Karpas-422 (cell line): ENCODE measurements around the gene VAMP8. TPM values are rescaled to one million over a fixed set of nuclear protein-coding genes. Genes with fewer than 3 reads are reported as not detected.
"Not testable (repeated sequence)": the region's sequence is repeated elsewhere in the genome, so short reads cannot be mapped to it uniquely, and the experiment has no call there.

ENCODE experiments used
- DNase-seq: peaks from one replicate; pipeline ENCODE4 v3.0.0-alpha.2; 2015
- H2AFZ ChIP-seq: fragments of 200-600 bp; sonication (generic); 2 replicates; pipeline ENCODE4 v1.6.1; 2014; ENCODE audit warnings: antibody characterized with exemption, low read length, mixed read lengths
- H3K27ac ChIP-seq: fragments of 200-600 bp; sonication (generic); 2 replicates; pipeline ENCODE4 v1.5.1; 2014; ENCODE audit warnings: mild to moderate bottlenecking, low read length, moderate library complexity
- H3K27me3 ChIP-seq: fragments of 200-600 bp; sonication (generic); 2 replicates; pipeline ENCODE4 v1.6.1; 2014; ENCODE audit warnings: low read length, mixed read lengths
- H3K36me3 ChIP-seq: fragments of 200-600 bp; sonication (generic); 2 replicates; pipeline ENCODE4 v1.6.1; 2014; ENCODE audit warnings: low read length, mixed read lengths; ENCODE audit not compliant: insufficient read depth
- H3K4me1 ChIP-seq: fragments of 200-600 bp; sonication (generic); 2 replicates; pipeline ENCODE4 v1.6.1; 2014; ENCODE audit warnings: mild to moderate bottlenecking, low read length, mixed read lengths
- H3K4me2 ChIP-seq: fragments of 200-600 bp; sonication (generic); 2 replicates; pipeline ENCODE4 v1.6.1; 2014; ENCODE audit warnings: low read length, low read depth, mild to moderate bottlenecking; ENCODE audit not compliant: poor library complexity, severe bottlenecking
- H3K4me3 ChIP-seq: fragments of 200-600 bp; sonication (generic); 2 replicates; pipeline ENCODE4 v1.5.1; 2014; ENCODE audit warnings: mild to moderate bottlenecking, antibody characterized with exemption, low read length, mixed read lengths
- H3K79me2 ChIP-seq: fragments of 200-600 bp; sonication (generic); 2 replicates; pipeline ENCODE4 v1.6.1; 2014; ENCODE audit warnings: mild to moderate bottlenecking, low read length, mixed read lengths
- H3K9ac ChIP-seq: fragments of 200-600 bp; sonication (generic); 2 replicates; pipeline ENCODE4 v1.6.0; 2014; ENCODE audit warnings: low read length
- H3K9me2 ChIP-seq: fragments of 200-600 bp; sonication (generic), shearing (Covaris generic); replicated peaks from 2 replicates; pipeline ENCODE4 v1.6.0; 2014; ENCODE audit warnings: mild to moderate bottlenecking, low read length, moderate library complexity; ENCODE audit not compliant: insufficient read depth
- H3K9me3 ChIP-seq: fragments of 300-700, 200-600 bp; sonication (generic); 2 replicates; pipeline ENCODE4 v1.6.1; 2014; ENCODE audit warnings: low read length, mixed read lengths
- H4K20me1 ChIP-seq: fragments of 200-600 bp; sonication (generic); 2 replicates; pipeline ENCODE4 v1.6.1; 2014; ENCODE audit warnings: mild to moderate bottlenecking, antibody characterized with exemption, low read length, low read depth; ENCODE audit not compliant: insufficient read depth
- total RNA-seq: library from RNA; depleted of rRNA; stranded (reverse); fragments of >200 nt; shearing (Covaris generic); gene quantifications from 2 replicates; pipeline ENCODE4 v1.2.3, GENCODE V29; 2014; ENCODE audit warnings: low replicate concordance

The VAMP8 gene
- total RNA-seq, 1 experiment from 2014 or later = 141 TPM

DNA sequence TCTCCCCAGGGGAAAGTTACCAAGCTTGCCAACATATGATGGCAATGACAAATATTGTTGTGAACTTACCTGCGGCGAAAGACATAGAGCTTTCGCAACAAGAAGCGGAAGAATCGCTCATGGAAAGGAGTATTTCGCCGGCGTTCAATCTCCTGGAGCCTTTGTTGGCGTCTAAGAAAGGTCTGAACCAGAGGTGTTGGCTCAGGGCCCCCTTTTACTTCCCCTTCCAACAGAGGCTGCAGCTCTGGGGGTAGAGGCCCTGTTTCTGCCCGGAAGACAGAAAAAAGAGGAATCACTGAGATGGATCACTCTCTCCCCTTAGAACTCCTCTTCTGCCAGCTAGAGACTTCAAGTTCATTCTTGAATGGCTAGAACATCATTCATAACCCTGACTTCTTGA, 26.9 kb upstream of the VAMP8 start:
- H3K4me1 ChIP-seq = peaks cover 5% of the 10 kb centered on the region
- H4K20me1 ChIP-seq = no peaks in the 10 kb centered on the region
- H3K27ac ChIP-seq = no peak overlapping the region
- H3K4me3 ChIP-seq = no peak overlapping the region
- H3K4me2 ChIP-seq = no peak overlapping the region
- H3K9ac ChIP-seq = no peak overlapping the region
- H3K79me2 ChIP-seq = no peaks in the 10 kb centered on the region
- H3K36me3 ChIP-seq = peaks cover 29% of the 10 kb centered on the region
- no peaks in the 10 kb centered on the region for H3K27me3 ChIP-seq
- H2AFZ ChIP-seq = no peak overlapping the region
- no peaks in the 10 kb centered on the region for H3K9me3 ChIP-seq
- no peak for DNase-seq
- no peaks in the 10 kb centered on the region for H3K9me2 ChIP-seq

DNA sequence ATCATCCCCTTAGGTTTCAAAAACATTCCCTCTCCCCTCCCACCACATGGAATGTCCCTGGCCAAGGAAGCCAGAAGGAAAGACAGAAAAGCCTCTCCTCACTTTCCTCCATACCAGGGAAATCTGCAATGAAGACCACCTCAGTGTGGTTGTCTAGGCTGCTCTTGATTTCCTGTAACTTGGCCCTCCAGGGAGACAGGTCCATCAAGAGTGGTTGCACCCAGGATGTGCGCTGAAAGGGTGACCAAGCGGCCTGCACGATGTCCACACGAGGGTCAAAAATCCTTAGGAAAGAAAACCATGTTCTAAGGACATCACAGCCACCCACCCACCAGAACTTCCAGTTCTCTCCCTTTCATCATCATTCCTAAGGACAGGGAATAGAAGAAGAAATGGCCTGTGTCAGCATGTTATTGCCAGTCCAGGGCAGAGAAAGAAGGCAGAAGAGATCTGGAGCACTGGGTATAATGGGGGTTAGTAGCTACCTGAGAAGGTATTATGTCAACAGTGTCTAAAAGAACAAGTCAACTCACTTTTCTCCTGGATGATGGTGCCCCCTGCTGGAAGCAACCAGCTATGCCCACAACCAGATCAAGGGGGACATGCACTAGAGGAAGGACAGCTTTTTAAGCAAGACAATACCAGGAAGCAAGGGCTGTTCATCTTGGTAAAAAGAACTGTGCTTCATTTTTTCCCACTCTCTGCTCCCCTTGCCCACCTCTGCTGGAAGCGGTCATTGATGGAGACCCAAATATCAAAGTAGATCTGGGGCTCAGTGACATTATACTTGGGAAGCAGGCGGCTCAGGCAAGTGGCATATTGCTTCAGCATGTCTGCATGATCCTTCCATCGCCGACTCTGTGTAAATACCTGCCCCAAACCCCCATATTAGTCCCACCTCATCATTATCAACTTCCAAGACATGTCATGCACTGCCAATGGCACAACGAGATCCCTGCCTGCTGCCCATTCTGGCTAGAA, 25.4 kb upstream of the VAMP8 start:
- Histone ChIP-seq H3K4me2 (no peak overlapping the region), H3K36me3 (peaks cover 25% of the 10 kb centered on the region; the same call in 1 of the 2 replicates), H3K9me2 (no peaks in the 10 kb centered on the region), H3K9ac (no peak overlapping the region), H3K4me3 (no peak overlapping the region), H3K4me1 (peaks cover 5% of the 10 kb centered on the region), H4K20me1 (no peaks in the 10 kb centered on the region), H2AFZ (no peak overlapping the region), H3K79me2 (no peaks in the 10 kb centered on the region), H3K27me3 (no peaks in the 10 kb centered on the region), H3K9me3 (no peaks in the 10 kb centered on the region), H3K27ac (no peak overlapping the region)
- peak; percentile 97 for DNase-seq

DNA sequence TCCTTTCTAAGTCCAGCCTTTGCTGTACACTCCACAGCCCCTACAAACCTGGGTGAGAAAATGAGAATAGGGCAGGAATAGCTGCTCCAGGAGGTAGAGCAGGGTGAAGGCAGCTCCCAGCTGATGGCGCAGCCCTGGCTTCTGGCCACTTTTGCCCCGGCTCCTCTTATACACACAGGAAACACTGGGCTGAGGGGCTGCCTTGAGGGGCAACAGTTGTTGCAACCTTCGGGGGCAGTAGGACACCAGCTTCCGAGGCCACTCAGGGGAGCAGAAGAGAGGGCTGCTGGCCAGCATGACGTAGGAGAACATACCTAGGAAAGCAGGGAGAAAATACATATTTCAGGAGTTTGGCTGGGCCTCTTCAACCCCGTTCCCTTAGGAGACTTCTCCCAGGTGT, 24.2 kb upstream of the VAMP8 start:
- Histone ChIP-seq H4K20me1 (no peaks in the 10 kb centered on the region), H3K9ac (no peak overlapping the region), H3K36me3 (peaks cover 27% of the 10 kb centered on the region), H3K4me2 (no peak overlapping the region), H3K27ac (no peak overlapping the region), H3K4me1 (peaks cover 5% of the 10 kb centered on the region), H3K79me2 (peaks cover 5% of the 10 kb centered on the region), H3K4me3 (no peak overlapping the region), H3K9me2 (no peaks in the 10 kb centered on the region), H2AFZ (no peak overlapping the region), H3K9me3 (no peaks in the 10 kb centered on the region), H3K27me3 (no peaks in the 10 kb centered on the region)
- no peak for DNase-seq

DNA sequence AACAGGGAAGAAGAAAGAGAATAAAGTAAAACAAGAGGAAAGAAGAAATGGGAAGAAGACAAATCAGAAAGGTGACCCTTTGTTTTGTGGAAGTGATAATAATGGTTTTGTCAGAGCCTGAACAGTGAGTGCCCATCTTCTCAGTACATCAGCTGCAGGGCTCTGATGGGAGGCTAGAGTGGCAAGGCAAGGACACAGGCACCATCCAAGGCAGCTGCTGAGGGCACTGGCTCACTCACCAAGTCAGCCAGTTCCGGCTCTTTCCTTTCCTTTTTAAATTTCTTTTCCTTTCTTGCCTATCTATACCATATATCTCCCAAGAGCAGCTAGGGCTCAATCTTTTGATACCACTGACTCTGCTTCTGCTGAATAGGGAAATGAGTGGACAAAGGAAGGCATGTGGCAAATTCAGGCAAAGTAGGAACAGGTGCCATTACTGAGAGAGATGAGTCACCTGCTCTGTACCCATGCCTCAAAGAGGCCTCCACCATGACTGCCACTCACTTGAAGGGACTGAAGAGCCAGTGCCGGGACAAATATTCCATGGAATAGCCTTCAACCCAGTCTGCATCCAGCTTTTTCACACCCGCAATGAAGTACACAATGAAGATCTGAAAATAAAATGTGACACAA, 22.3 kb upstream of the VAMP8 start:
- H3K4me2 ChIP-seq = no peak overlapping the region
- no peaks in the 10 kb centered on the region for H3K9me3 ChIP-seq
- no peak overlapping the region for H3K4me3 ChIP-seq
- H3K27me3 ChIP-seq = no peaks in the 10 kb centered on the region
- peaks cover 36% of the 10 kb centered on the region for H3K36me3 ChIP-seq
- peaks cover 10% of the 10 kb centered on the region for H3K4me1 ChIP-seq
- H3K9me2 ChIP-seq = no peaks in the 10 kb centered on the region
- H2AFZ ChIP-seq = no peak overlapping the region
- H3K27ac ChIP-seq = no peak overlapping the region
- no peak for DNase-seq
- peaks cover 23% of the 10 kb centered on the region for H3K79me2 ChIP-seq
- H3K9ac ChIP-seq = no peak overlapping the region
- no peaks in the 10 kb centered on the region for H4K20me1 ChIP-seq

DNA sequence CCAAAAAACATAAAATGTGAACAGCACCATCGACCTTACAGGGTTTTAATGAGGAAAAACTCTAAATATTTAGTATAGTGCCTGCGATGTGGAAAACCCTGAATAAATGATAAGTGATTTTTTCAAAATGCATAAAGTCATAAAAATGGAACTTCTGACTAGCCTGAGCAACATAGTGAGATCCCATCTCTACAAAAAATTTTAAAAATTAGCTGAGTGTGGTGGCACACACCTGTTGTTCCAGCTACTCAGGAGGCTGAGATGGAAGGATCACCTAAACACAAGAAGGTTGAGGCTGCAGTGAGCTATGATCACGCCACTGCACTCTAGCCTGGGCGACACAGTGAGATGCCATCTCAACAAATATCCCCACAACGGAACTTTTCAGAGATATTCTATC, 20.3 kb upstream of the VAMP8 start:
- Histone ChIP-seq H3K9ac (no peak overlapping the region), H3K27ac (no peak overlapping the region), H4K20me1 (no peaks in the 10 kb centered on the region), H3K79me2 (peaks cover 34% of the 10 kb centered on the region), H3K9me2 (no peaks in the 10 kb centered on the region), H3K4me2 (no peak overlapping the region), H3K4me3 (no peak overlapping the region), H3K27me3 (no peaks in the 10 kb centered on the region), H3K36me3 (peaks cover 24% of the 10 kb centered on the region), H3K4me1 (peaks cover 20% of the 10 kb centered on the region), H3K9me3 (no peaks in the 10 kb centered on the region), H2AFZ (no peak overlapping the region)
- no peak for DNase-seq

DNA sequence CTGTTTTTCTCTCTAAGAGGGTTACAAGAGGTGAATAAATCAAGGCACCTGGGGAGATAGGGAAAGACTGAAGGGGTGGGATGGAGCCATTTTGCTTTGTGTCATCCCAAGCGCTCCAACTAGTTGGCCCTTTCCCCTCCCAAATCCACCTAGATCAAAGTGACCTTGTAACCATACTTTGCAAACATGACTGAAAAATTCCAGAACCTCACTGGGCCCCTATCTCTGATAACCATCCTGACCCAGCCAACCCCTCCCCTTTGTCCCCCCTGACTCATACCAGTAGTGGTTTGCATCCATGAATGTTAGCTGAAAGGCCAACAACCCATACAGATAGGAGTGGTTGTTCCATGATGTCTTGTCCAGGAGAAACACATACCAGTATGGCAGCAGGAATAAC, 19.2 kb upstream of the VAMP8 start:
- Histone ChIP-seq H3K9ac (no peak overlapping the region), H3K9me3 (no peaks in the 10 kb centered on the region), H3K9me2 (no peaks in the 10 kb centered on the region), H3K27me3 (no peaks in the 10 kb centered on the region), H2AFZ (no peak overlapping the region), H3K27ac (no peak overlapping the region), H3K4me3 (no peak overlapping the region), H3K36me3 (peaks cover 18% of the 10 kb centered on the region), H4K20me1 (no peaks in the 10 kb centered on the region), H3K79me2 (peaks cover 34% of the 10 kb centered on the region), H3K4me1 (peaks cover 25% of the 10 kb centered on the region), H3K4me2 (no peak overlapping the region)
- DNase-seq = no peak

DNA sequence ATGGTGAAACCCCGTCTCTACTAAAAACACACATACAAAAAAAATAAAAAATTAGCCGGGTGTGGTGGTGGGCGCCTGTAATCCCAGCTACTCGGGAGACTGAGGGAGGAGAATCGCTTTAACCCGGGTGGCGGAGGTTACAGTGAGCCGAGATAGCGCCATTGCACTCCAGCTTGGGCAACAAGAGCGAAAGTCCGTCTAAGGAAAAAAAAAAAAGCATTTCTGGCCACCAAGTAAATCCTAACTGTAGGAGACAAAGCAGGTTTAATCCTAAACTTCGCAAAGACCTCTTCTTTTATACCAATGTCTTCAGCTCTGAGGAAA, 17.0 kb upstream of the VAMP8 start:
- H3K4me1 ChIP-seq = peaks cover 29% of the 10 kb centered on the region
- H2AFZ ChIP-seq, H3K27me3 ChIP-seq, H3K9me3 ChIP-seq, H4K20me1 ChIP-seq, H3K27ac ChIP-seq, H3K9me2 ChIP-seq, DNase-seq: not testable (repeated sequence)
- peaks cover 11% of the 10 kb centered on the region for H3K36me3 ChIP-seq
- peak overlapping the region; percentile 72 for H3K4me3 ChIP-seq
- peak overlapping the region; percentile 99 for H3K4me2 ChIP-seq
- peaks cover 34% of the 10 kb centered on the region for H3K79me2 ChIP-seq
- H3K9ac ChIP-seq = peak overlapping the region; percentile 80

DNA sequence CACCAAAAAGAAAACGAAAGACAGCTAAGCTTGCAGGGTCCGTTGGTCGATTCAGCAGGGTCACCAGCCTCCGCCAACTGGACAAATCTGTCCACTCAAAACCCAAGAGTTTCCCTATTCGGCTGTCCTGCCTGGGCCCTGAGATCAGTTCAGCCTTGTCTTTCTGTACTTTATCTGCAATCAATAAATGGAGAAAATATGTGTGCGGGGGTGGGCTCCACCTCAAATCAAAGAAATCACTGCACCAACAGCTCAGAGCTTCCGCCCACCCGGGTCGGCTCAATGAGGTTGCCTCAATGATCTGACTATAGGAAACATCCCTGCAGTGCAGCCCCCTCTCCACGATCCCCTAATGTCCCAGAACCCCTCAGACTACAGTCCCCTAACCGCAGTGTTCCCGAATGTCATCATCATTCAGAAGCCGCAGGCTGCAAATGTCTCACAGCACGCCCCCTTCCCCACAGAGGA, 16.5 kb upstream of the VAMP8 start:
- Histone ChIP-seq H3K4me3 (peak overlapping the region; percentile 72), H3K79me2 (peaks cover 34% of the 10 kb centered on the region), H3K27me3 (no peaks in the 10 kb centered on the region), H3K36me3 (peaks cover 11% of the 10 kb centered on the region), H3K9me2 (no peaks in the 10 kb centered on the region), H3K9ac (peak overlapping the region; percentile 80), H3K27ac (no peak overlapping the region), H3K4me2 (peak overlapping the region; percentile 99), H3K4me1 (peaks cover 29% of the 10 kb centered on the region), H2AFZ (no peak overlapping the region), H3K9me3 (no peaks in the 10 kb centered on the region), H4K20me1 (no peaks in the 10 kb centered on the region)
- no peak for DNase-seq
